Liver (tissue), 9 donors: ENCODE data around the gene SUCO. TPM values are rescaled to one million over a fixed set of nuclear protein-coding genes. Genes with fewer than 3 reads are reported as not detected.

Experiments
- DNase-seq: peaks from one replicate; pipeline ENCODE4 v3.0.0-alpha.2; 2017; ENCODE audit warnings: low spot score
- H3K27ac ChIP-seq, 2 donors: one replicate each; pipeline ENCODE4 v1.7.0; 2013; ENCODE audit warnings: inconsistent platforms in 2 of 2, low read length in 2 of 2, control low read depth in 1 of 2, low read depth in 1 of 2, mild to moderate bottlenecking in 1 of 2
- H3K27me3 ChIP-seq, 4 donors: one replicate each; pipeline versions ENCODE4 v1.6.1 to v1.7.0; 2013; ENCODE audit warnings: low read length in 3 of 4, inconsistent platforms in 1 of 4, mild to moderate bottlenecking in 1 of 4, moderate library complexity in 1 of 4; ENCODE audit not compliant: control insufficient read depth in 4 of 4, insufficient read depth in 4 of 4
- H3K36me3 ChIP-seq, 4 donors: one replicate each; pipeline versions ENCODE4 v1.6.1 to v1.7.0; 2013; ENCODE audit warnings: low read length in 3 of 4, mild to moderate bottlenecking in 3 of 4, low read depth in 1 of 4, moderate library complexity in 1 of 4; ENCODE audit not compliant: control insufficient read depth in 4 of 4, insufficient read depth in 3 of 4
- H3K4me1 ChIP-seq, 4 donors: one replicate each; pipeline versions ENCODE4 v1.6.1 to v1.7.0; 2013; ENCODE audit warnings: low read length in 3 of 4, mild to moderate bottlenecking in 3 of 4, moderate library complexity in 1 of 4; ENCODE audit not compliant: control insufficient read depth in 4 of 4, insufficient read depth in 4 of 4
- H3K4me3 ChIP-seq, 3 donors: one replicate each; pipeline versions ENCODE4 v1.6.1 to v1.7.0; 2013; ENCODE audit warnings: low read length in 3 of 3, control low read depth in 1 of 3, low read depth in 1 of 3, mild to moderate bottlenecking in 1 of 3
- H3K9ac ChIP-seq, 2 donors: one replicate each; pipeline ENCODE4 v1.7.0; 2013; ENCODE audit warnings: low read length in 2 of 2, mild to moderate bottlenecking in 2 of 2, moderate library complexity in 2 of 2, control low read depth in 1 of 2, low read depth in 1 of 2
- H3K9me3 ChIP-seq, 4 donors: one replicate each; pipeline versions ENCODE4 v1.6.1 to v1.7.0; 2013; ENCODE audit warnings: low read length in 3 of 4; ENCODE audit not compliant: control insufficient read depth in 4 of 4
- ATF3 ChIP-seq: IDR thresholded peaks from 2 replicates; pipeline ENCODE4 v1.6.1; 2016; ENCODE audit warnings: antibody characterized with exemption
- CTCF ChIP-seq: fragments of 150-350 bp; IDR thresholded peaks from 2 replicates; pipeline ENCODE4 v1.5.1; 2017; ENCODE audit warnings: improper control_type of control experiment, low read depth, low read length; ENCODE audit not compliant: missing input control
- EGR1 ChIP-seq, 2 donors: IDR thresholded peaks; 2 replicates each; pipeline ENCODE4 v1.6.1; 2016 to 2018; ENCODE audit warnings: antibody characterized with exemption in 2 of 2, low read depth in 2 of 2
- FOXA1 ChIP-seq: IDR thresholded peaks from 2 replicates; pipeline ENCODE4 v1.6.1; 2016; ENCODE audit warnings: antibody characterized with exemption
- FOXA2 ChIP-seq: IDR thresholded peaks from 2 replicates; pipeline ENCODE4 v1.6.1; 2016; ENCODE audit warnings: antibody characterized with exemption
- GABPA ChIP-seq, 2 donors: IDR thresholded peaks in 1 of 2; conservative IDR thresholded peaks in 1 of 2; 2 replicates each; pipeline ENCODE4 v1.6.1; 2016; ENCODE audit warnings: antibody characterized with exemption in 2 of 2, mild to moderate bottlenecking in 1 of 2, moderate library complexity in 1 of 2
- HNF4A ChIP-seq, 2 donors: conservative IDR thresholded peaks; 2 replicates each; pipeline ENCODE4 v1.6.1; 2016; ENCODE audit warnings: antibody characterized with exemption in 2 of 2, mild to moderate bottlenecking in 2 of 2
- HNF4G ChIP-seq: IDR thresholded peaks from 2 replicates; pipeline ENCODE4 v1.6.1; 2016; ENCODE audit warnings: antibody characterized with exemption
- JUND ChIP-seq, 2 donors: IDR thresholded peaks; 2 replicates each; pipeline ENCODE4 v1.6.1; 2016; ENCODE audit warnings: antibody characterized with exemption in 2 of 2
- MAX ChIP-seq: IDR thresholded peaks from 2 replicates; pipeline ENCODE4 v1.6.1; 2016; ENCODE audit warnings: antibody characterized with exemption
- NR2F2 ChIP-seq: IDR thresholded peaks from 2 replicates; pipeline ENCODE4 v1.6.1; 2016; ENCODE audit warnings: antibody characterized with exemption
- RAD21 ChIP-seq, 2 donors: IDR thresholded peaks; 2 replicates each; pipeline ENCODE4 v1.6.1; 2016; ENCODE audit warnings: antibody characterized with exemption in 2 of 2, mild to moderate bottlenecking in 2 of 2
- REST ChIP-seq: IDR thresholded peaks from 2 replicates; pipeline ENCODE4 v1.6.1; 2016; ENCODE audit warnings: antibody characterized with exemption, mild to moderate bottlenecking
- RXRA ChIP-seq, 2 donors: IDR thresholded peaks; 2 replicates each; pipeline ENCODE4 v1.6.1; 2017 to 2018; ENCODE audit warnings: antibody characterized with exemption in 2 of 2, mild to moderate bottlenecking in 1 of 2
- SP1 ChIP-seq: IDR thresholded peaks from 2 replicates; pipeline ENCODE4 v1.6.1; 2018; ENCODE audit warnings: antibody characterized with exemption, mild to moderate bottlenecking
- TAF1 ChIP-seq: conservative IDR thresholded peaks from 2 replicates; pipeline ENCODE4 v1.6.1; 2016; ENCODE audit warnings: antibody characterized with exemption, mild to moderate bottlenecking
- ZBTB33 ChIP-seq: IDR thresholded peaks from 2 replicates; pipeline ENCODE4 v1.6.1; 2016; ENCODE audit warnings: antibody characterized with exemption
- WGBS: extraction: QIAGEN DNeasy Blood & Tissue Kit; methylation state at CpG from one replicate; pipeline ENCODE4 v1.1.7; 2013; 5-methylcytosine and 5-hydroxymethylcytosine counted together
- polyA plus RNA-seq, 2 donors: library from polyadenylated mRNA; stranded (reverse) in 1 of 2; unstranded in 1 of 2; fragments of 200-250 nt in 1 of 2; fragments of >200 nt in 1 of 2; fragmentation: Nextera tagmentation in 1 of 2; extraction: Ambion mirVana in 1 of 2; gene quantifications; one replicate each; pipeline versions ENCODE4 v1.2.1 to v1.2.3, GENCODE V29; 2013 to 2015
- total RNA-seq, 2 donors: library from RNA; depleted of rRNA; stranded (reverse); fragments of >200 nt; gene quantifications; one replicate each; pipeline ENCODE4 v1.2.3, GENCODE V29; 2014
- donor health status: healthy.
- donor health status: healthy.
- donor health status: healthy.
- donor health status: healthy.
- donor health status: healthy.

The SUCO gene
- total and polyA plus RNA-seq, 4 donors, result 2.8 to 38.1 (median 8.5) TPM

- TF ChIP-seq ZBTB33 (no peak), RAD21 (IDR thresholded peaks at IDR 0.05) (no peak), MAX (no peak), RXRA (IDR thresholded peaks at IDR 0.05) (no peak), TAF1 (no peak), SP1 (no peak), JUND (IDR thresholded peaks at IDR 0.05) (no peak), GABPA (IDR thresholded peaks at IDR 0.05 in 1 of 2, conservative IDR thresholded peaks at IDR 0.05 in 1 of 2) (no peak)
- Histone ChIP-seq H3K27me3 (no peaks in the 10 kb centered on the region), H3K27ac (no peak overlapping the region), H3K4me3 (no peak overlapping the region), H3K9ac (no peak overlapping the region), H3K9me3 (no peaks in the 10 kb centered on the region), H3K4me1 (peaks cover 0 to 2% (median 0%) of the 10 kb centered on the region in 4 donors), H3K36me3 (no peaks in the 10 kb centered on the region)
- DNase-seq, result no peak
- 47% methylated on average over 2 of the region's 2 CpGs for WGBS
Observed at GRCh38 chr1:172549621-172550280, 16.8 kb downstream of the SUCO start.

- no peak for TF ChIP-seq SP1
- no peak for TF ChIP-seq FOXA2
- no peak for TF ChIP-seq TAF1
- TF ChIP-seq FOXA1, result no peak
- no peak for TF ChIP-seq RXRA (IDR thresholded peaks at IDR 0.05)
- TF ChIP-seq NR2F2, result no peak
- TF ChIP-seq ATF3, result no peak
- no peak for TF ChIP-seq REST
- no peak for TF ChIP-seq GABPA (IDR thresholded peaks at IDR 0.05 in 1 of 2, conservative IDR thresholded peaks at IDR 0.05 in 1 of 2)
- TF ChIP-seq ZBTB33, result no peak
- no peak for TF ChIP-seq CTCF
- no peak for TF ChIP-seq HNF4A (conservative IDR thresholded peaks at IDR 0.05)
- no peak for TF ChIP-seq EGR1 (IDR thresholded peaks at IDR 0.05; ENCODE audit: low read depth in 2 of 2)
- no peak for TF ChIP-seq MAX
- no peak for TF ChIP-seq HNF4G
- TF ChIP-seq RAD21 (IDR thresholded peaks at IDR 0.05), result no peak
- 96% methylated on average over 6 of the region's 6 CpGs for WGBS
- H3K4me1 ChIP-seq, result peaks cover 0 to 2% (median under 1%) of the 10 kb centered on the region in 4 donors
- H3K27ac ChIP-seq, result no peak overlapping the region
- DNase-seq, result no peak
- H3K9me3 ChIP-seq, result no peaks in the 10 kb centered on the region
- no peak overlapping the region for H3K9ac ChIP-seq
- H3K36me3 ChIP-seq, result peaks cover 0 to 3% (median 0%) of the 10 kb centered on the region in 4 donors
- H3K27me3 ChIP-seq, result no peaks in the 10 kb centered on the region
- no peak overlapping the region for H3K4me3 ChIP-seq
Observed at GRCh38 chr1:172551279-172551678, 18.3 kb downstream of the SUCO start.
